HG03469 (cell line): ENCODE data around the gene THAP4.
A peak's percentile ranks its signal among the peaks of the same experiment; 100 is the strongest.

Experiments used
- ATAC-seq: cut with Tn5 transposase; IDR thresholded peaks from one replicate; pipeline ENCODE4 v1.9.1; 2021; ENCODE audit warnings: mild to moderate bottlenecking, moderate library complexity, moderate number of reproducible peaks; ENCODE audit not compliant: unreplicated experiment

The THAP4 gene

DNA sequence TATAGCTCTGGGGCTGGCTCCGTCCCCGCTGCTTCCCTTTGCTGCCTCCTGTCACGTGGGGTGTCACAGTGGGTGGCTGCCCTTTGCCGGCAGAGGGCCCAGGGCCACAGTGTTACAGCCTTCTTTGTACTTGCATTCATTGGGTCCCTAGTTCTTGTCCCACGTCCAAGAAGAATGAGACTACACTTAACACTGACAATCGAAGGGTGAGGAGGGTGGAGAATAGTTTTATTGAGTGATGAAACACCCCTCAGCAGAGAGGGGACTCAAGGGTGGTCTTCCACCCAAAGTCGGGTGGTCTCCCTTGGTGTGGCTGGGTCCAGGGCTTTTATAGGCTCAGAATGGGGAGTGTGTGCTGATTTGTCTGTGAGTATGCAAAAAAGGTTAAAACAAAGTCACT is 2.4 kb upstream of the THAP4 start:
- no peak for ATAC-seq

- ATAC-seq, result no peak
These were observed 2.0 kb upstream of the THAP4 start for GRCh38 chr2:241638940-241639339.

GRCh38 chr2:241637795-241638660 is 1.1 kb upstream of the THAP4 start:
- ATAC-seq, result peak; percentile 2

- ATAC-seq, result peak; percentile 19
These were observed 558 bp downstream of the THAP4 start for GRCh38 chr2:241636182-241637017.

DNA sequence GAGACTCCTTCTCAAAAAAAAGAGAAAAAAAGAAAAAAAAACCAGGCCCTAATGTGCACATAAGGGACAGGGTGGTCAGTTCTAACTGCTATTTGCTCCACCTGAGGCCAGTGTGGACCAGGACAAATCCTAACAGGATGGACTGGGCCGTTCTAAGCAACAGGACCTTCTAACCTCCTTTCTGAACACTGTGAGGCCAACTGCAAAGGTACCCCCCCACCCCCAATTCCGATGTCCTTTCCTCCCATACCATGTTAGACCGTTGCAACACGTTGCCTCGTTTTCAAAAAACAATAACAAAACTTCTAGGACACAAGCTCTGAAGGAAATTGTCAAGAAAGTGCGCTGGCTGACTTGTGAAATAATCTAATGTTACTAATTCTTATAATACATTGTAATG is 1.2 kb downstream of the THAP4 start:
- no peak for ATAC-seq

GRCh38 chr2:241633561-241633960 is 3.4 kb downstream of the THAP4 start:
- no peak for ATAC-seq

DNA sequence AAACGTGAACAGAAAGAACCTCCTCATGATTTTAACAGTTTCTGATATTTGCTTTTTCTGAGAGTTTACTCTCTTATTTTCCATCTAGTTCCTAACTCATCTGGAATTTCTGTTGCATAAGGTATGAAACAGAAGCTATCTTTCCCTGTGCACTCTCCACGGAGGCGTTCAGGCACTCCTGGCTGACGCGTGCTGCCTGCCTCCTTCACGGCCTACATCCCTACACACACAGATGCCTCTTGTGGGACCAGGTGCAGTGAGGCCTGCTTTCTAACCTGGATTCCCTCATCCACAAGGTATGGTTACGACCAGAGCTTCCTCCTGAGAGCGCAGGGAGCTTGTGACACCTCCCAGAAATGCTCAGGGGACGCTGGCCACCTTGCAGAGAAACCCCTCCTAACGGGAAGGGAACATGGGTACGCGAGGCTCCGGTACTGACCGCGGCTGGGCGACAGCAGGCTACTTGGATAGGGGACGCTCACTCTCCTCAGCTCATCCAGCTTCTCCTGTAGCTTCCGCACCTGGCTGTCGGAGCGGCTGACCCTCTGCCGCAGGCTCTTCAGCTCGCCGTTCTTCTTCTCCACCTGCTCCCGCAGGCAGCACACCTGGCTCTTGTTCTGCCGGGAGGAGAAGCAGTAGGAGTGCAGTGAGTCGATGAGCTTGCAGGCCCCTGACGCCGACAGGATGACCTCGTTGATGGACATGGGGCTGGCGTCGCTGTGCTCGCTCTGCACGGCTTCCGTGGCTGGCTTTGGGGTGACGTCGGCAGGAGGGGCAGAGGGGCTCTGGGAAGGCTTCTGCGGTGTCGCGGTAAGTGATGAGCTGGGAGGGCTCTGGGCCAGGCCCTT is 4.3 kb downstream of the THAP4 start:
- no peak for ATAC-seq

GRCh38 chr2:241629762-241630435 is 7.1 kb downstream of the THAP4 start:
- no peak for ATAC-seq

DNA sequence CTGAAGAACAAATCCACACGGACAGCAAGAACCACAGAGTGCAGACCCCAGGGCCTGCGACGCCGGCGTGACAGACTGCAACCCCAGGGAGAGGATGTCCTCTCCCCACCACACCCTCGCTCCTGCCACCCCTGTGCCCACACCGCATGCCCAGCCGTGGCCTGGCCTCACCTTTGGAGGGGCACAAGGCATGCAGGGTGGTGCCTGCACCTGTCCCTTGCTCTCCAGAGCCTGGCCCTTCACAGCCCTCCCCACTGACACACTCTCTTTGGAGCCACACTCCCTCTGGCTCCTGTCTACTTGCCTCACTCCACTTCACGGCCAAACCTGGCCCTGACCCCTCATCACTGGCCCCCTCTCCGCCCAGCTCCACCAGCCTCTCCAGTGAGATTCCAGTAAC is 9.3 kb downstream of the THAP4 start:
- no peak for ATAC-seq

GRCh38 chr2:241620419-241620769 is 16.6 kb downstream of the THAP4 start:
- ATAC-seq, result no peak

- no peak for ATAC-seq
These were observed 17.1 kb downstream of the THAP4 start for GRCh38 chr2:241619597-241620418.

DNA sequence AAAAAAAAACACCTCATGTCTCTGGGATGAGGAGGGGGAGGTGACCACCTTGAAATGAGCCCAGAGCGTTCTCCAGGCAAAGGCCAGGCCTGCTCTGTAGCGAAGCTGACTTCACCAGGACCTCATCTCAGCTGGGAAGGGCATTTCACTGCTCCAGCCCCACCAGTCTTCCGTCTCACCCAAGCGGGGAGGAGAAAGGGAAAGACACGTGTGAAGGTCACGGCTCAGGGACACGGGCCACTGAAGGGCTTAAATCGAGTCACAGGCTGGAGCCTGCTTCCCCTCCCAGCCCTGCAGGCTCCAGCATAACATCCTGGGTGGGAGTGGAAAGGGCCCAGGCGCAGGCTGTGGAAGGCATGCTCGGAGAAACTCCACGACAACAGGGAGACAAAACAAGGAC is 18.1 kb downstream of the THAP4 start:
- no peak for ATAC-seq

- ATAC-seq, result no peak
These were observed 18.6 kb downstream of the THAP4 start for GRCh38 chr2:241618296-241618805.

DNA sequence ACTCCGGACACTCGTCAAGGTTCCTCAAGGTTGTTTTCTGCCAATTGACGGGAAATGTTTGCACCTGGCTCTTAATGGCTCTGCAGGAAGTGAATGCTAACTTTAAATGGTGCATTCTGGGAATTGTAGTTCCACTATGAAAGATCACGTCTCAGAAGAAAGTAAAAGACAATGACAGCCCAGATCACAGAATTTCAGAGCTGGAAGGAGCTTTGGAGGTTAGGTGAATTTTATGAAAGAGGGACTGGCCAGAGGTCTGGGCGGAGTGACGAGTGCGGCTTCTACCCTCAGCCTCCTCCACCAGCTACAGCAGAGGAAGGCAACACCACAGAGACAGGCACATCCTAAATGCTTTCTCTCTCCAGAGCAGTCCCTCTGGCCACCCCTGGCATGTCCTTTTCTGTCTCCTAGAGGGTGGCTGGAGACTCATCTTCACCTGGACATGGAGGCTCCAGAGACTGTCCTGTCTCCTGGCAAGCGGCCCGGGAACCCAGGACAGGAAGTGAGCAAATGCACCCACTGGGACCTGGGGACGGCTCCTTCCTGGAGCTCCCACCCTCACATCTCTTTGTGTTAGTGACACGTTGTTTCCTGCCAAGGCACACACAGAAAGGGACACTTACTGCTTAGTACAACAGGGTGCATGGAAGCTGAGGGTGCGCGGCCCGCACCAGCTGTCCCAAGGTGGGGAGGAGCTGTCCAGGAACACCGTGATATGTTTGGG is 19.4 kb downstream of the THAP4 start:
- ATAC-seq, result no peak

GRCh38 chr2:241616168-241617125 is 20.5 kb downstream of the THAP4 start:
- ATAC-seq, result no peak

DNA sequence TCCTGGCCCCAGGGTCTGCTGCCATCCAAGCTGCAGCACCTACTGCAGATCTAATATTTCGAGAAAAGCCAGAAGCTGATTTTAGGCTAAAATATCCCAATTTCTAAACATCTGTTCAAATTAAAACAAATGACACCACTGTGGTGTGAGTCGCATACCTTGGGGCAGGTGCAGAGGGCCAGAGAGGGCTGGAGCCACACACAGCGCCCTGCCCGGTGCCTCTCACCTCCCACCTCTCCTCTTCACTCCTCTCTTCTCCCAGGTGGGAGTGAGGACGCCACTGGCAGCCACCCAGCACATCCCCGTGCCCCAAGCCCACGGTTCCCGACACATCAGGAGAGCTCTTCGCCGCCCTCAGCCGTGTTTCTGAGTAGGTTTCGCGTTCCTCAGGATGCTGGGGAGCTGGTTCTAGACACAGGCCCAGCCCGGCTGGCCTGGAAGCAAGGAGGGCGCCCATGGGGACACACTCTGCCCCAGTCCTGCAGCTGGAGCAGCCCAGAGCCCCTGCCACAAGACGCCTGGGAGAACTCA is 21.4 kb downstream of the THAP4 start:
- ATAC-seq, result no peak

DNA sequence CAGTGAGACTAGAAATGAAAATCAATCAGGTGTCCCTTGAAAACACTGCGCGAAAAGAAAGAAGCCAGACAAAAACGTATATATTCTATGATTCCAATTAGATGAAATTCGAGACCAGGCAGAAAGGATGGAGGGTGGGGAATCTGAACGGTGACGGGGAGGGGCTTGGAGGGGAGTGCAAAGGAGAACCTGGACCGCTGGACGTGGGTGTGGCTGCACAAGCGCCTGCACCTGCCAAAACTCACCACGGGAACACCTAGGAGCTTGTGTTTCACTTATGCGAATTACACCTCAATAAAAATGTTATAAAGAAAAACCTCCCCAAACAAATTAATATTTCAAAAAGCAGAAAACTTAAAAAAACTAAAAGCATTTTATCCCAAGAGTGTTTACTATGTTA is 21.9 kb downstream of the THAP4 start:
- no peak for ATAC-seq
